HFFc6 (cell line): Measurements from ENCODE around the gene APOL5. TPM values are rescaled to one million over a fixed set of nuclear protein-coding genes. Genes with fewer than 3 reads are reported as not detected.

Source experiments
- DNase-seq: peaks from one replicate; pipeline ENCODE4 v3.0.0-alpha.2; 2018
- H3K27ac Mint-ChIP-seq: 2 replicates; pipeline ENCODE4 v1.8.0; 2020; ENCODE audit warnings: mild to moderate bottlenecking, mixed read lengths
- H3K27me3 Mint-ChIP-seq: 2 replicates; pipeline ENCODE4 v1.8.0; 2021; ENCODE audit warnings: mild to moderate bottlenecking, moderate library complexity, mixed read lengths; ENCODE audit not compliant: insufficient read depth
- H3K36me3 Mint-ChIP-seq: 2 replicates; pipeline ENCODE4 v1.8.0; 2021; ENCODE audit warnings: low read depth, mixed read lengths
- H3K4me1 Mint-ChIP-seq: 2 replicates; pipeline ENCODE4 v1.8.0; 2020; ENCODE audit warnings: low read depth, mixed read lengths
- H3K4me3 Mint-ChIP-seq: 2 replicates; pipeline ENCODE4 v1.8.0; 2020; ENCODE audit warnings: mild to moderate bottlenecking, moderate library complexity, mixed read lengths
- H3K9me3 Mint-ChIP-seq: 2 replicates; pipeline ENCODE4 v1.8.0; 2020; ENCODE audit warnings: mild to moderate bottlenecking, mixed read lengths
- total RNA-seq, 6 experiments: library from RNA; stranded (reverse); fragmentation: NEBNext Ultra II Directional; extraction: Animal tissue kit (Norgen Biotek cat#: 25700); gene quantifications; 2 replicates in 1 of 6; 3 replicates in 5 of 6; pipeline ENCODE4 v1.2.3, GENCODE V29; 2021
- TF ChIP-seq, protein P1 (sequence below): fragments of 200-600 bp; sonication (generic); IDR thresholded peaks from 2 replicates; pipeline ENCODE4 v1.5.0; 2021; ENCODE audit warnings: antibody characterized with exemption, mild to moderate bottlenecking

The APOL5 gene
- total RNA-seq, 6 experiments from 2014 or later, result not detected

- peaks cover 40% of the 10 kb centered on the region for H3K36me3 Mint-ChIP-seq
- TF ChIP-seq, protein P1, sequence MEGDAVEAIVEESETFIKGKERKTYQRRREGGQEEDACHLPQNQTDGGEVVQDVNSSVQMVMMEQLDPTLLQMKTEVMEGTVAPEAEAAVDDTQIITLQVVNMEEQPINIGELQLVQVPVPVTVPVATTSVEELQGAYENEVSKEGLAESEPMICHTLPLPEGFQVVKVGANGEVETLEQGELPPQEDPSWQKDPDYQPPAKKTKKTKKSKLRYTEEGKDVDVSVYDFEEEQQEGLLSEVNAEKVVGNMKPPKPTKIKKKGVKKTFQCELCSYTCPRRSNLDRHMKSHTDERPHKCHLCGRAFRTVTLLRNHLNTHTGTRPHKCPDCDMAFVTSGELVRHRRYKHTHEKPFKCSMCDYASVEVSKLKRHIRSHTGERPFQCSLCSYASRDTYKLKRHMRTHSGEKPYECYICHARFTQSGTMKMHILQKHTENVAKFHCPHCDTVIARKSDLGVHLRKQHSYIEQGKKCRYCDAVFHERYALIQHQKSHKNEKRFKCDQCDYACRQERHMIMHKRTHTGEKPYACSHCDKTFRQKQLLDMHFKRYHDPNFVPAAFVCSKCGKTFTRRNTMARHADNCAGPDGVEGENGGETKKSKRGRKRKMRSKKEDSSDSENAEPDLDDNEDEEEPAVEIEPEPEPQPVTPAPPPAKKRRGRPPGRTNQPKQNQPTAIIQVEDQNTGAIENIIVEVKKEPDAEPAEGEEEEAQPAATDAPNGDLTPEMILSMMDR, result no peak
- H3K27me3 Mint-ChIP-seq, result peaks cover 3% of the 10 kb centered on the region; the same call in 1 of the 2 replicates
- no peak overlapping the region for H3K4me3 Mint-ChIP-seq
- no peaks in the 10 kb centered on the region for H3K9me3 Mint-ChIP-seq
- no peak for DNase-seq
- peak overlapping the region; percentile 72; the same call in 1 of the 2 replicates for H3K27ac Mint-ChIP-seq
- H3K4me1 Mint-ChIP-seq, result peaks cover 80% of the 10 kb centered on the region
These were observed 32.1 kb downstream of the APOL5 start for GRCh38 chr22:35749808-35750207.

DNA sequence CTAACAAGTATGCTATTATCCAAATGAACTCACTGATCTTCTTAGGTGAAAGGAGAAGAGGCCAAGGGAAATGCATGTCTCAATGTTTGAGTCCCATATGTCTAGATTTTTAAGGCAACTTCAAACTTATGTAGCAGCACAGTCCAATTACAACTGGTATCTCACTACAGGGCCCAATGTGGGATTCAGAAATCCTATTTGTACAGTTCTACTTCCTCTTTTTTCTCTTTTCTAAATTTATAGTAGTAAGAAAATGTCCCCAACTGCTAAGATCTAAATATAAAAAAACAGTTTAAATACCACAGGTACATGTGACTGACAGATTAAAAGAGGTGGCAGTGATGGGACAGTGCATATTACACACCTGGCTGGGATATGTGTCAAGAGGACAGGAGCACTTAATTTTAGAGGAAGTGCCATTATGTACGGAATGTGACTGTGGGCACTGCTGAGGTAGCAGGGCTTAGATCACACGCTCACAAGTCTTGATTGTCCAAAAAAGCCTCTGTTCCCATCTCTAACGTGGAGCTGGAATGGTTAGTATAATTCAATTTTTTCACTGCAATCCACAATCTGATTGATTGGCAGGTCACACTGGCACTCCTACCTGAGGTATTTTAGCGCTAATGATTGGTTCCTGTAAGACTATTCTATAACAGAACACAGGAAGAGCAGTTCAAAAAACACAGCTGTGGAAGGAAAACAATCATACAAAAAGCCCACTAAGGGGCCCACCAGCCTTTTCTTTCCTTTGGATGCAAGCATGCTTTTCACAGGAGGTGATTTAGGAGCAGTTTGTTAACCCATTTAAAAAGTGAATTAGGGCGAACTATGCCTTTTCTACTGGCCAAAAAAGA lies 34.6 kb downstream of the APOL5 start:
- Mint-ChIP-seq H3K27me3 (no peaks in the 10 kb centered on the region), H3K9me3 (no peaks in the 10 kb centered on the region), H3K4me3 (peak overlapping the region; percentile 39), H3K27ac (peak overlapping the region; percentile 66), H3K36me3 (peaks cover 25% of the 10 kb centered on the region), H3K4me1 (peaks cover 55% of the 10 kb centered on the region)
- DNase-seq, result no peak
- TF ChIP-seq, protein P1, result no peak

DNA sequence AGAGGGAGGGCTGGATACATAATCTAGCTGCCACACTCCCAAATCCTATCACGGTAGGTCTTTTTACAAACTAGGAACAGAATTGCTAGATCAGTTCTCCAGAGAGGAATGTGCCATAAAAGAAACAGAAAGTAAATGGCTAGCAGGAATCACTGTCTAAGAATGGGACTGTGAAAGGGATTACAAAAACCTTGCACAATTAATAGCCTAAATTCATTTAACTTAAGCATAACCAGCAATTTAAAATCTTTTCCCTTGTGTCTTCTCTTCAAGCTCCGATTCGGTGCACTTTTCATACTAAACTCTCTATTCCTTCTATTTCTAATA lies 35.2 kb downstream of the APOL5 start:
- peak overlapping the region; percentile 66 for H3K27ac Mint-ChIP-seq
- peak overlapping the region; percentile 39 for H3K4me3 Mint-ChIP-seq
- no peak for DNase-seq
- H3K36me3 Mint-ChIP-seq, result peaks cover 25% of the 10 kb centered on the region
- no peaks in the 10 kb centered on the region for H3K9me3 Mint-ChIP-seq
- TF ChIP-seq, protein P1, result no peak
- H3K27me3 Mint-ChIP-seq, result no peaks in the 10 kb centered on the region
- peaks cover 50% of the 10 kb centered on the region for H3K4me1 Mint-ChIP-seq

- Mint-ChIP-seq H3K4me3 (no peak overlapping the region), H3K4me1 (peaks cover 30% of the 10 kb centered on the region)
These were observed 37.1 kb downstream of the APOL5 start for GRCh38 chr22:35754761-35755160.

GRCh38 chr22:35756722-35757121 lies 39.0 kb downstream of the APOL5 start:
- Mint-ChIP-seq H3K4me1 (peaks cover 14% of the 10 kb centered on the region), H3K27me3 (no peaks in the 10 kb centered on the region; the same call in none of the 2 replicates), H3K27ac (no peak overlapping the region), H3K4me3 (no peak overlapping the region), H3K36me3 (peaks cover 43% of the 10 kb centered on the region), H3K9me3 (no peaks in the 10 kb centered on the region)
- DNase-seq, result no peak
- TF ChIP-seq, protein P1, result no peak

More at GRCh38 chr22:35754761-35755160, 37.1 kb downstream of the APOL5 start:
- no peaks in the 10 kb centered on the region; the same call in 1 of the 2 replicates for H3K27me3 Mint-ChIP-seq
- TF ChIP-seq, protein P1, result no peak
- no peaks in the 10 kb centered on the region for H3K9me3 Mint-ChIP-seq
- H3K36me3 Mint-ChIP-seq, result peaks cover 40% of the 10 kb centered on the region
- H3K27ac Mint-ChIP-seq, result no peak overlapping the region
- no peak for DNase-seq
